NCI-H82 treated with DMSO at 0.1 percent for 48 hours (cell line): Measurements from ENCODE around the gene B3GAT1.
"Not testable (repeated sequence)": the region's sequence is repeated elsewhere in the genome, so short reads cannot be mapped to it uniquely, and the experiment has no call there.

Experiments
- DNase-seq: peaks from one replicate; lab custom pipeline; 2025; ENCODE audit not compliant: unreplicated experiment; lab: John Stamatoyannopoulos, UW

The B3GAT1 gene

GRCh38 chr11:134358856-134359490 lies 53.1 kb downstream of the B3GAT1 start:
- DNase-seq, result no peak

DNA sequence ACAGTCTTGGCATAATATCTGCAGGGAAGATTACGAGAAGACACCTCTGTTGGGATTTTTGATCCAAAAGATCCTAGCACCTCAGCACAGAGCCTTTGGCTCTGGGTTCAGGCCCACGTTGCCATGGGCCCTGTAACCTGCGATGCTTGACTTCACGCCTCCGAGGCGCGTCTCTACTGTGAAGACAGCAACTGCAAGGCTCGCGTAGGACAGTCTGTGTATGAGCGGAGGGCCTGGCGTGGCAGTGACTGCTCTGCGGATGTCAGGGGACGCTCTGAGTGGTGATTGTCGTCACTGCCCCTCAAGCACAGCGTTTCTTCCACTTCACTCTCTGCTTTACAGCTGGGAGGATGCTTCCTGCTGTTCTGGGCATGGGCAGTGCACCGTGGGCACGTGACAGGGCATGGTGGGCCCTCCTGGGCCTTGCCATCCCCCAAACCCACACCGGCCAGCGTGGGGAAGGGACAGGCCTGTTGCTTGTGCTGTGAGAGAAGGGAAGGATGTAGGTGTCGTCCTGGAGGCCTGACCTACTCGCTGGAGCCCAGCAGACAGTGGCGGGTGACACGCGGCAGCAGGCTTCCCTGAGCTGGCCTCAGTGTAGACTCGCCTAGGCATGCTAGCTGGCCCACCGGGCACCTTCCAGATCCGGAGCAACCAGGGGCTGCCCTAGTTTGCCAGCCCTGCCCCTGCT lies 53.7 kb downstream of the B3GAT1 start:
- no peak for DNase-seq

- DNase-seq, result no peak
These were observed 54.5 kb downstream of the B3GAT1 start for GRCh38 chr11:134357545-134357839.

DNA sequence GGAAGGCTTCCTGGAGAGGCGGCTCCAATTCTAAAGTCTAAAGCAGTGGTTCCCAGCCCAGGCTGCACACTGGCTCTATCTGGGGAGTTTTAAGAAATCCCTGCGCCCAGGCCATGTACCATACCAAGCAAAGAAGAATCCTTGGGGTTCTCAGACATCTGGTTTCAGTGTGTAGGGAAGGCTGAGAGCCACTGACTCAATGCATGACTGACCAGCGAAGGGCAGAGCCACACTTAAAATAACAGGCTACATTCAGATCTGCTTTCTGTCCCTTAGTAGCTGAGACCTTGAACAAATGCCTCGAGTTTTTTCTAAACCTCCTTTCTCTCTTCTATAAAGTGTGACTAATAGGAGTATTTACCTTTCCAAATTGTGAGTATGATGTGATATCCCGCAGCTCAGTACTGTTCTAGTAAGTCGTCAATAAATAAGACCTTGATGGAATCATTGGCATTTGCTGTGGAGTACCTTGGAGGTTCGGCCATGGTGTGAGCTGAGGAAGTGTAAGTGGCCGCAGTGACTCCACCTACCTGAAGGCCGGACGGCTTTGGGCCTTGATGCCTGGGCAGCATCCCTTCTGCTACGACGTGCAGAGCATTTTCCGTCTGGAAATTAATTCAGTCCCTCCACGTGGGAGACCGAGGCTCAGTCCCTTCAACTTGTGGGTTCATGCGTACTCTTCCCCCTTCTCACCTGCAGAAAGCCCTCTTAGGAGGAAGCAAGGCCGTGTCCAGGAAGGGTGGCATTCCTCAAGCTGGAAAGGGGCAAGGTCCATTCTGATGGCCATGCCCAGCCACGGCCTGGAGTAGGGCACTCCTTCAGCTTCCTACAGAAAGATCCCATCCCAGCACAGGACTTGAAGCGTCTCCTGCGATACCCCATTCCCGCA lies 55.1 kb downstream of the B3GAT1 start:
- no peak for DNase-seq

GRCh38 chr11:134355656-134356055 lies 56.4 kb downstream of the B3GAT1 start:
- no peak for DNase-seq

DNA sequence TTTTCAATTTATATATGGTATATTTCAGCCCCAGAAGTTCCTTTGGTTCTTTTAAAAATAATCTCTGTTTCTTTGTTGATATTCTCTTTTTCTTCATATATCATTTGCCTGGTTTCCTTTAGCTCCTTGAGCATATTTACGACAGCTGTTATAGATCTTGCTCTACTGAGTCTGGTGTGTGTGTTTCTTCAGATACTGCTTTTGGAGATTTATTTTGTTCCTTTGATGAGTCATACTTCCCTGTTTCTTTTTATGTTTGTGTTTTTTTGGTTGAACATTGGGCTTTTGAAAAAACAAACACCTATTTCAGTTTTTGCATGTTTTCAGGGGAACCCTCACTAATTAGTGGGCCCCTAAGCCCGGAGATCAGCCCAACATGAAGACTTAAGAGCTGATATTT lies 56.9 kb downstream of the B3GAT1 start:
- no peak for DNase-seq

GRCh38 chr11:134352111-134352510 lies 59.9 kb downstream of the B3GAT1 start:
- no peak for DNase-seq

DNA sequence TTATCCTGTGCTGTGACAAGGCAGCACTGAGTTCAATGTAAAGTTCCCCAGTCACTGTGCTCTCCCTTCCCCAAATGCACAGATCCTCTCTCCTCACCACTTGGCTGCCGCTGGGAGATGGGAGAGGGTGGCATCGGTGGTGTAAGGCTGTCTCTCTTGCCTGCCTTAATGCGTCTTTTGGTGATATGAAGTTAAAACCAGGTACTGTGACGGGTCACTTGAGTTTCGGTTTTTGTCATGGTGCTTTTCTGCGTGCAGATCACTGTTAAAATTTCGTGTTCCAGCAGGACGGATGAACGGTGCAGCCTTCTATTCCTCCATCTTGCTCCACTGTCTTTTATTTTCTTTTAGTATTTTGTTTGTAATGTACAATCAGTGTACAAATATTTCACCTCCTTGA lies 61.7 kb downstream of the B3GAT1 start:
- no peak for DNase-seq

DNA sequence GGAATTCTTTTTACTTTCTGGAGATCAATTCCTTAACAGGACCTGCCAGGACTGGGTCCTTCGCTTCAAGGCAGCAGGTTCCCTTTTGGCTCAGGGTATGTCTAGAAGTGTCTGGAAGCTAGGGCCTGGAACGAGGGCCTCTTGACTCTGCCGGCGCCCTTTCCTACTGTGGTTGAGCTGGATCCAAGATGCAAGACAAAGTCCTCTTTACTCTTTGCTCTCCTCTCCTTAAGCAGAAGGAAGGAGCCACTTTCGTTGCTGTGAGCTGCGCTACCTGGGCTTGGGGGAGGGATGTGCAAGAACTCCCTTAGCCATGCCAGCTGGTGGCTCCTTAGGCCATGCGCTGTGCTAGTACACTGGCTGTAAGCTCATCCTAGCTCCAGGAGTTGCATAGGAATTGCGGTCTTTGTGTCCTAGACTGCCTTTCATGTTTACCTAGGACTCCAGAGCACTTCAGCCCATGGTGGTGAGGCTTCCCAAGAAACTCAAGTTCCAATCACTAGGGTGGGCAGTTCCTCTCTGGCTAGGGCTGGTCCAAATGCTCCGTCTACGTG lies 62.2 kb downstream of the B3GAT1 start:
- no peak for DNase-seq

GRCh38 chr11:134349109-134349801 lies 62.8 kb downstream of the B3GAT1 start:
- no peak for DNase-seq

DNA sequence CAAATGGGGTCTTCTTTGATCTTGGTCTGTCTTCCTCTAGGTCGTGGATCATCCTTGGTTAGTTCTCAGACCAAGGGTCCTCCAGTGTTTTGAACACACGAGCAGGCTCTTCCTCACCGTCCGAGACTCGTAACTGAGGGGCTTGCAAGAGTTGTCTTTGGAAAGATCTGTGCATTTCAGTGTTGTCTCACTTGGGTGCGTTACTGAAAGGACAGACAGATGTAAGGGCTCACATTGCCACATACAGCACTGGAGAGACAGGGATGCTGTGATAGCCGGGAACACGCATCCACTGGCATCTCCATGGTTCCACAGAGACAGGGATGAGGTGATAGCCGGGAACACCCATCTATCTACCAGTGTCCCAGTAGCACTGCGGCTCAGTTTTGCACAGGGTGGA lies 64.6 kb downstream of the B3GAT1 start:
- no peak for DNase-seq

DNA sequence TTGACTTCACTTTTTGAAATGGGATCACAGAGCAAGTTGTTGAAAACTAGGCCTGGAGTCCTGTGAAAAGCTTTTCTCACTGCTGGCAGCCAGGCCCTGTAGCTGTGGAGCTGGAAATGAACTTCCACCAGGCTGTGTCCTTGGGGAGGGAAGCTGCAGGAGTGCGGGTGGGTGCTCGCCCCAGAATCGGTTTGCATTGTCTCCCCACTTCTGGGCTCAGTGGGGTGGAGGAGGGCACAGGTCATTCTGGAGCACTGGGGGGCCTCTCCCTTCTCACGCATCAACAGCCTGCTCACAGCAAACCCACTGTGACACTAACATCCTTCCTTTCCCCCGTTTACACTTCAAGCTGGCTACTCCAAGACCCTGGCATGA lies 65.1 kb downstream of the B3GAT1 start:
- no peak for DNase-seq

- no peak for DNase-seq
These were observed 65.7 kb downstream of the B3GAT1 start for GRCh38 chr11:134346101-134346975.

GRCh38 chr11:134345237-134345550 lies 66.8 kb downstream of the B3GAT1 start:
- no peak for DNase-seq

- not testable (repeated sequence) for DNase-seq
These were observed 67.4 kb downstream of the B3GAT1 start for GRCh38 chr11:134344497-134345236.

DNA sequence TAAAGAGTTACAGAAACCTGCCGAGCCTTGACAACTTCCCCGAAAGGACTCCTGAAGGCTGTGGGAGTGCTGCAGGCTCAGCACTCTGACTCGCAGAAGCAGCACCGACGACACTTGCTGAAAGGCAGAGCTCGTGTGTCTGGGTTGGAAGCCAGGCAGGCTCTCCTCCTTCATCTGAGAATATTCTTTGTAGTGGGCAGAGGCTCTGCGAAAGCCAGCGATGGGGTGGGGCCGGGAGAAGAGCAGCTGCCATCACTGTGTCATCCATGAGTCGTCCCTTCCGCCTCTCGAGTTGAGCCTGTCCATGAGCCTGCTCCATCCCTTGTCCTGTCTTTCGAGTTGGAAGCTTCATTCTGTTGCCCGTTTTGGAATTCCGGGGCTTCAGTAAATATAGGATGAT lies 68.4 kb downstream of the B3GAT1 start:
- DNase-seq, result no peak

DNA sequence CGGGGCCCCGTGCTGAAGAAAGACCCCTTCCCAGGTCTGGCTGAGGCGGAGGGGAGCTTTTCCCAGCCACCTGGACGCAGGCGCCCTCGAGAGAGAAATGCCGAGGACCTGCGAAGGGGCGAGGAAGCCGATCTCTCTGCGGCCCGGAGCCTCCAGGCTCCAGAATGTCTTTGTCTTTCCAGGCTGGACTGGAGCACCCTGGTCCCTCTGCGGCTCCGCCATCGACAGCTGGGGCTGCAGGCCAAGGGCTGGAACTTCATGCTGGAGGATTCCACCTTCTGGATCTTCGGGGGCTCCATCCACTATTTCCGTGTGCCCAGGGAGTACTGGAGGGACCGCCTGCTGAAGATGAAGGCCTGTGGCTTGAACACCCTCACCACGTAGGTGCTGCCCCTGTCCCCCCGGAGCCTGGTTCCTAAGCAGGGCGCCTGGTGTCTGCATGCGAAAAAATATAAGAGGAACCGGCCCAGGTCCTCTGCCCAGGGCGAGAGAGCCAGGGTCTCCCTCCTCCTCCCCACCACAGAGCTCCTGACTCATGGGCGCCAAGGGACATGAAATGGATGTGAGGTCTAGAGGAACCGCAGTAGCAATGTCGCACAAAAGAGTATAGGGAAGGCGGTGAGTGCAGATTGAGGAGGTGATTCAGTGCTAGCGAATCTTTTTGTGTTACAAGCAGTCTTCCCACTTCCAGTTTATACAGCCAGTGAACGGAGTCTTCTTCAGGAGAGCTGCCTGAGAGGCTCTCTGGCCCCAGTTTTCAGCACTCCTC lies 69.3 kb downstream of the B3GAT1 start:
- DNase-seq, result no peak

- no peak for DNase-seq
These were observed 70.1 kb downstream of the B3GAT1 start for GRCh38 chr11:134341805-134342571.
